Measurements from ENCODE around the gene DOK3.
A peak's percentile ranks its signal among the peaks of the same experiment; 100 is the strongest.

DOK3 gene

GRCh38 chr5:177478711-177479646 lies 30.6 kb downstream of the DOK3 start:
- peak; percentile 47 for DNase-seq

DNA sequence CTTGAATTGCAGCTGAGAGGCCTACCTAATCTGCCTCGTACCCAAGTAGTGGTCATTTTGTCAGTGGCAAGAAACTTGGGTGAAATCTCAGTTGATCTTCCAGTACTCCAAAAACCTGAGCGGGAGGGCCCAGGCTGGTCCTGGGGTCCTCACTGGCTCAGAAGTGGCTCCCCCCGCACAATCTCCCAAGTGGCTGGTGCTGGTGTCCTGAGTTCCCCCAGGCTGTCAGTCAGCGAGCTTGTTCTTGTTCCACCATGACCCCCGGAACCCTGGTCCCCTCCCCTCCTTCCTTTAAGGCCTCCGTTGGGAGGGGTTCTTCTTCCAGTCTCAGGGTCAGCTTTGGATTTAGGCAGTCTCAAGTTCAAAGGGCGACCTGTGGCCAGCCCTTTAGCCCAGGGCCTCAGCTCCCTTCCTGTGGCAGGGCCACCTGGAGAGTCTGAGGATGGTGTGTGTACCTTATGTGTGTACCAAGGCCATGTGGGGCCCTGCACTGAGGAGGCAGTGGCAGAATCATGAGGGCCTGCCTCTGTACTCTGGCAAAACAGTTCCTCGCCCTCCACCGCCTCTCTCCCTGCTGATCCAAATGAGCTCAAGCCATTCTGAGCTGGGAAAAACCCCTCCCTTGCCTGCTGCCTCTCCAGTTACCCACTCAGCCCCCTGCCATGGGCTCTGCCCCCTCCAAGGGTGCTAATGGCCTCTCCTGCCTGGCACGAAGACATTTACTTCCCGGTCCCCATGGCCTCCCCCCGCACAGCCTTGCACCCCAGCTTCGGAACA lies 31.7 kb downstream of the DOK3 start:
- DNase-seq: no peak

DNA sequence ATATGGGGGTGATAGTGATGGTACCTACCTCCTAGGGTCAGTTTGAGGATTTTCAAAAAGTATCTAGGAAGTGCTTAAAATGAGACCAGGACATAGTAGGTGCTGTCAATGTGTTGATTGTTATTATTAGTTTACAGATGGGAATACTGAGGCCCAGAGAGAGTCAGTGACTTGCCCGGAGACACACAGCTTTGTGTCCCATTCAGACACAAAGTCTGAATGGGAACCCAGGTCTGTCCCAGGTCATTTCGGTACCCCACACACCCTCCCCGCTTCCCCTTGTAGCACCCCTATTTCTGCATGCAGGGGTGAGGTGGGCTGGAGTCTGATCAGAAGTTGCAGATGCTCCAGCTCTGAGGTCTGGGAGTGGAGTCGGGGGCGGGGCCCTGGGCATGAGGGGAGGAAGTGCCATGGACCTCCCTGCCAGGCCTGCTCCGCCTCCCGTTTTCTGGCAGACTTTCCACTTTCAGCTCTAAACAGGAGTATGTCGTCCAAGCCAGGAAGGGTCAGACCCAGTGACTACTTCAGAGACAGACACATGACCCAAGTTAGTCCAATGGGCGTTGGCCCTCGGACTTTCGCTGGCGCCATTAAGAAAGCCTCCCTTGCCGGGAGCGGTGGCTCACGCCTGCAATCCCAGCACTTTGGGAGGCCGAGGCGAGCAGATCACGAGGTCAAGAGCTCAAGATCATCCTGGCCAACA lies 32.9 kb downstream of the DOK3 start:
- no peak for DNase-seq

DNA sequence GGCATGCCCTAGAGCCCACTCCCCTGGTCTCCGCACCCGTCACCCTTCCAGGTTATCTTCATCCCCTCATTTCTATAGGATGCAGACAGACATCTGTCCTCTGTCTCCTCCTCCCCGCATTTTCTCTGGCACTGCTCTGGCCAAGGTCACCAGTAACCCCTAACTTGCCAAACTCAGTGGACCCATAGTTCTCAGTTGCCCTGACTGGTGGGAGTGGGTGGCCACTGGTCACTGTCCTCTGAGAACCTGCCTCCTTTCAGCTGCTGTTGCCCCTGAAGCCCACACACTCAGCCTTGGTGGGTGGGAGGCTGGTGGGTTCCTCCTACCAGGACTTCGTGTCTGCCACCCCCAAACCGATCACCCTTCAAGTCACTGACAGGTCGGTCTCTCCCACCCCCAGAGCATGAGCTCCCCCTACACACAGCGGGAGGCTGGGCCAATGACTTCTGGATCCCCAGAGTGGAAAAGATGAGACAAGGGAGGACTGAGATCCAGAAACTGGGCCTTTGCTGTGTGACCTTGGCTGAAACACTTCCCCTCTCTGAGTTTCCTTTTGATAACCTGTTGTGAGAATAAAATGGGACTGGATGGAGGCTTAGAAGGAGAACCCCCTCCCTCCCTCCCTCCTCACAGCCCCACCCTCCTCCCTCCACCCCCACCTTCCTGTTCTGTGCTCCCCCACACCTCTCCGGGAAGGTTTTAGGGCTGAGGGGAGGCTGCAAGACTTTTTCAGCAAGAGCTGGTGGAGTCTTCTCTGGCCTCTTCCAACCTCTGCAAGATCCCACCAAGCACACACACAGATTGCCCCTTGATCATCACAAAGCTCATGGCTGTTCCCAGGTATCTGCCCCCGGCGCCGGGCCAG lies 33.8 kb downstream of the DOK3 start:
- no peak for DNase-seq

DNA sequence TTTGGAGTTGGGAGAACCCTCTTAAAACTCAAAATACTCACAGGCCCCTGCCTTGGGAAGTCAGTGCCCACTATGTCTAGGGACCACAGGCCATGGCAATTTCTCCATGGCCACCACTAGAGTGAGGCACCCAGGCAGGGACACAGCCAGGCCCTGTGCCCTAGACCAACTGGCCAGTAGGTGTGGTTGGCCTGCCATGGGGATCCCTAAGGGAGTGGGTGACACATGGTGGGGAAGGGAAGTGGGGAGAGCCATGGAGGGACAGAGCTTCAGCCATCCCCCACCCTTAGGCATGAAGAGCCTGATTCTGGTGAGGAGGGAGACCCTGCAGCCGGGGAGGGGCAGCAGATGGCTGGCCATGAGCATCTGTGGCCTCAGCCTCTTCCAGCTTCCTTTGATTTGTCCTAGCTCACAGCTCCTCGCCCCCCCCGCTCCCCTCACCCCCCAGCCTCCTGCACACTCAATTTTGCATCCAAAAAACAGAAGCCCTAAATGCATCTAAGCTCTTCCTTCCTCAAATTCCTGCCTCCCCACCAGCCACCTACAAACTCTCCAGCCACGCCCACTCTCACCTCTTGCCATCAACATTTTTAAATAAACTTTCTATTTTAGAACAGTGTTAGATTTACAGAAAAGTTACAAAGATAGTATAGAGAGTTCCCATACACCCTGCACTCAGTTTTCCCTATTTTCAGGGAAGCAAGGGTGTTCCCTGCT lies 34.6 kb downstream of the DOK3 start:
- no peak for DNase-seq

DNA sequence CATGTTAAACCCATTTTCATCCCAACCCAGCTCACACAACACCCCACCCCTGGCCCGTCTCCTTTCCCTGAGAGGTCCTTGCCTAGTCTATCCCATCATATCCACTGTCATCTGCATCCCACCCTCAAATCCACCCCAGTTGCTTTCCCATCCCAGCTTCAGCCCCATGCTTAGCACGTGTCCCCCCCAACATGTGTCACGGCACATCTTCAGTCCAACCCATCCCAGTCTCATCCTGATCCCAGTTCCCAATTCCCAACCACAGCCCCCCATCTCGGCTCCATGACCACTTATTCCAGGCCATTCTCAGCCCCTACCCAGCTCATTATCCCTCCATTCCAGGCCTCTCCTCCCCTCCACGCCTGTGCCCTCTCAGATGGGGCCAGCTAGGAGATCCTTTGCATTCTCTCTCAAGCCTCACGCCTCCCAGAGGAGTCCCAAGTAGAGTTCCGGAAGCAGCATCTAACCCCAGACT lies 35.6 kb downstream of the DOK3 start:
- DNase-seq: no peak

GRCh38 chr5:177473443-177474001 lies 36.1 kb downstream of the DOK3 start, which contains the start of gene DBN1:
Gene DBN1, minus strand, starts transcription at chr5:177473634. Its CDS starts 113 bp downstream, at chr5:177473521.
- DNase-seq: peak; percentile 41

DNA sequence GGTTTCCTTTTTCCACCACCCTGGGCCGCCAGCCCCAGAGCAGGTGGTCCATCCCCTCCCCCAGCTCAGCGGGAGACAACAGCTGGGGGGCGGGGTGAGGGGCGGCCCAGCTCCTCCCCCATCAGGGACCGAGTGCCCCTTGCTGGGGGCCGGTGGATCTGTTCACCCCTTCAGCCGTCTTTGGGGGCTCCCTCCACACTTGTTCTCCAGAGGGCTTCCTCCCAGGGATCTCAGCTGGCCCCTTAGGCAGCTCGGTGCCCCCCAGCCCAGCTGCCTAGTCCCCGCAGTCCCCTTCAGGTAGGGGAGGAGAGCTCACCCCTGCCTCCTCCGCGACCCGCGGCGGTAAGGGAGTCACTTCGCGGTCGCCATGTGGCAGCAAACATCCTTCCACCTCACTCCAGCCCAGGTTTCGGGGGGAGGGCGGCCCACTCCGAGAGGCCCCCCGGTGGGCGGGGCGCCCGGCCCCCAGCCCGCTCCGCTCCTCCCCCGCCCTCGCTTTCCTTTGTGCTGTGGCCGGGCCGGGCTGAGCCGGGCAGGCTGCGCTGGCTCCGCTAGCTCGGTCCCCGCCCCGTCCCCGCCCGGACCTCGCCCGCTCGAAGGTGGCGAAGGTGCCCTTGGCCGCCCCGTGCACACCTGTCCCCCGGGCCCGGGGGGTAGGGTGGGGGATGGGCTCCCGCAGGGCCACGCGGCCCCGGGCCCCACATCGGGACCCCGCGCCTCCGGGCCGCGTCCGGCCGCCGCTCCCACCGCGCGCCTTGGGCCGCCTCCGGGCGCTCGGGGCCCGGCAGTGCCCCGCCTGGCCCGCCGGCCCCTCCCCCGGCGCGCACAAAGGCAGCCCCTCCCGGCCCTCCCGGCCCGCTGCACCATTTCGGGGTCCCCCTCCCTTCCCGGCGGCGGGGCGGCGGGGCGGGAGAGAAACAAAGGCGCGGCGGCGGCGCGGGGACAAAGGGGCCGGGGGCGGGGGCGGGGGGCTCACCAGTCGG lies 36.9 kb downstream of the DOK3 start:
- peak; percentile 66 for DNase-seq

GRCh38 chr5:177471610-177472356 lies 37.8 kb downstream of the DOK3 start:
- DNase-seq: no peak

DNA sequence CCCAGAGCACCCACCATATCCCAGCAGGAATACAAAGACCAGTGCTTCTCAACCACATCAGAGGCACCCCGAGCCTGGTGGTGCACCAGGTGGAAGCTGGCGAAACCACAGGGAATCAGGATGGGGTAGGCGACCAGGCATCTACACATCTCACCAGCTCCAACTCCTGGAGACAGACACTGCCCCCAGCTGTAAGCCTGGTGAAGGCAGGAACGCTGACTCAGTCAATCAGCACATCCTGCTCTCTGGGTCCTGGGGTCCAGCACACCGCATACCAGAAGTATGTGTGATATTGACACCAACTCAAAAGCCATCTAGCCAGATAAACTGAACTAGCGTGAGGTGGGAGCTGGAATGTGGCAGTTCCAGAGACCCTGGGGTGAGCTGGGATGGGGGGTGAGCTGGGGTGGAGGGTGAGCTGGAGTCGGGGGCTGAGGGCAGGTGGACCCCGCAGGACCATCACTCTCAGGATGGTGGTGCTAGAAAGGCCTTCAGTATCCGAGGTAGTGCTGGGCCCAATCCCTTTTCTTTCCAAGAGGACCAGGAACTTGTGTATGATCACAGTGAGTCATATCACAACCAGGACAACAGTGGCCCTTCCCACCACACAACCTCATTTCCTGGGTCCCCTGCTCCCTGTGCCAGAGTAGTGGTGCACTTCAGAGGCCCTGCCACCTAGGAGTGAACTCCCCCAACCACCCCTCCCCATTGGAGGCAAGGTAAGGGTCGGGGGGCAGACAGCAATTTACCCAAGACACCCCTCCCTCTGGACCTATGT lies 38.7 kb downstream of the DOK3 start:
- no peak for DNase-seq

GRCh38 chr5:177469750-177470525 lies 39.7 kb downstream of the DOK3 start:
- DNase-seq: no peak

- no peak for DNase-seq
Measured at GRCh38 chr5:177468685-177469628, 40.7 kb downstream of the DOK3 start.

DNA sequence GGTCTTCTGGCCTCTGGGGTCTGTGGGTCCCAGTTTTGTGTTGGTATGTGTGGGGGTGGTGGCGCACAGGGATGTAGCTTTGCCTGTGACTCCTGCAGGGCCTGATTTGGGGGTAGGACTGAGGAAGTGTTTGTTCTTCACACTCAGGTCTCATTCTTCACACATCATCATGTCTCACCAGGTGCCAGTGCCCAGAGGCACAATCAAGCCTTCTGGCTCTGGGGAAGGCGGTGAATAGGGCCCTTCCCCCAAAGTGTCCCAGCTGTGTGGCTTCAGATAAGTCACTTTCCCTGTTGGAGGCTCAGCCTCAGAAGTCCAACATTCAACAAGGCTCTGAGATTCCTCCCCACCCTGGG lies 41.3 kb downstream of the DOK3 start:
- no peak for DNase-seq

GRCh38 chr5:177467436-177467835 lies 42.2 kb downstream of the DOK3 start:
- DNase-seq: no peak

- no peak for DNase-seq
Measured at GRCh38 chr5:177466861-177467260, 42.8 kb downstream of the DOK3 start.

DNA sequence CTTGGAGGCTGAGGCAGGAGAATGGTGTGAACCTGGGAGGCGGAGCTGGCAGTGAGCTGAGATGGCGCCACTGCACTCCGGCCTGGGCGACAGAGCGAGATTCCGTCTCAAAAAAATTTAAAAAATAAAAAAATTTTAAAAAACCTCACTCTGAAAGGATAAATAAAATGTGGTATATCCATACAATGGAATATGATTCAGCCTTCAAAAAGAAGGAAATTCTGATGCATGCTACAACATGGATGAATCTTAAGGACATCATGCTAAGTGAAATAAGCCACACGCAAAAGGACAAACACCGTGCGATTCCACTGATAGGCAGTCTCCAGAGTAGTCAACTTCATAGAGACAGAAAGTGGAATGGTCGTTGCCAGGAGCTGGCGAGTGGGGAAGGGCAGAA lies 44.6 kb downstream of the DOK3 start:
- no peak for DNase-seq
